ENCODE measurements around the gene SSTR4.

DNA sequence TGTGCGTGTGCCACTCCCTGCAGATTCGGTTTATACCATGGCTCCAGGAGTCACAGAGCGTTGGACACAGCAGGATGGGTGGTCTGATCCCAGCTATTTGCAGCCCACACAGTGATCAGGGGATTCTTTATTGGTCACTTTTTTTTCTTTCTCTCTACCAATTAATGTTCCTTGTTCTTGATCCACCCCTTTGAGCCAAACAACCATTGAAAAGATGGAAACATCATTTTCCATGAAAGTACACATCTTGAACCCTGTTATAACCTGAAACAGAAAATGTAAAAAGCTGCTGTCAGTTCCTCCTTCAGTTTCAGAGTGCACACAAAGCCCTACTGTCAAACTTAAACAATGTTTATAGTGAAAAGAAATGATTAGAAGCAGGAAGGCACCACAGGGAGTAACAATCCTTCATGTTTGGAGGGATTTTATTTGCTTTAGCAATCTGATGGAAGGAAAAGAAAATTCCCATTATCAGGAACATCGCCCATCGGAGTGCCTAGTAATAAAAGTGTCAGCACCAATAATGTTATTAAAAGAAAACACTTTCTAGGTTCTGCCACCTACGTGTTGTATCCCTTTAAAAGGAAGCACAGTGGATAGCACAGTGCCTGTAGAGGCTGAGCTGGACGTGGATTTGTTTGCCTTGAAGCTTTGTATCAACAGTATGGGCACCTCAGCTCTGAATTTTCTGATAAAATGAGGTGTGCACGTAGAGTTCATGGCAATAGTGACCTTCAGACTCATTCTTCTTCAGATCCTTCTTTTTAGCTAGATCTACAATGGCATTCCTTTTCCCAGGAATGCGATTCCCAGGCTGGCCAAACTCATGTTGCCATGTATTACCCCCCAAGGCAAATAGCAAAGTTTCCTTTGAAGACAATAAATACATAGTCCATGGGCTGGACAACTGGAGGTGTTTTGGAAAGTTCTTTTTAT, 30.4 kb downstream of the SSTR4 start:
- TF ChIP-seq, protein P1, sequence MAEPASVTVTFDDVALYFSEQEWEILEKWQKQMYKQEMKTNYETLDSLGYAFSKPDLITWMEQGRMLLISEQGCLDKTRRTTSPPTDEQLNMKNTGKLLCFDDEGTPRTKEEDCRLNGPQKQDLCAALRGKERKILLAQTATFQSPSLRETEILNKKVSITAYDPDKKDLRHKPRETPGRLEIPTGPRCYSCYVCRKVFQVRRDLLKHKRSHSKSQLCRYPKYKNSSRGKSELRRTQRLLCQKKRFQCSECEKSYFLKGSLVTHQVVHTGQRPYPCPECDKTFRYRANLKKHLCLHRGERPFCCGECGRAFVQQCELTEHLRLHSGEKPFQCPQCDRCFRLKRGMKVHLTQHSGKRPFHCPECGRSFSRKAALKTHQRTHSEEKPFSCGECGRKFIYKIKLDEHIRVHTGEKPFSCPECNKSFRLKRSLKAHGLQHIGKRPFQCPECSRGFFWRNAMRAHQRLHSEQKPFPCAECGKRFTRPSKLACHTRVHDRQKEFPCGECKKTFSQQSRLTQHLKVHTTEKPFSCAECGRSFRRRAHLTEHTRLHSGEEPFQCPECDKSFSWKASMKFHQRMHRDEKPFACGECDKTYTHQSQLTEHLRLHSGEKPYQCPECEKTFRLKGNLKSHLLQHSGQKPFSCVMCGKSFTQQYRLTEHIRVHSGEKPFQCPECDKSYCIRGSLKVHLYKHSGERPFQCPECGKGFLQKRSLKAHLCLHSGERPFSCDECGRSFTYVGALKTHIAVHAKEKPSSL (CRISPR knock-in tag; conservative IDR thresholded peaks at IDR 0.05) = no peak
- TF ChIP-seq, protein P2, sequence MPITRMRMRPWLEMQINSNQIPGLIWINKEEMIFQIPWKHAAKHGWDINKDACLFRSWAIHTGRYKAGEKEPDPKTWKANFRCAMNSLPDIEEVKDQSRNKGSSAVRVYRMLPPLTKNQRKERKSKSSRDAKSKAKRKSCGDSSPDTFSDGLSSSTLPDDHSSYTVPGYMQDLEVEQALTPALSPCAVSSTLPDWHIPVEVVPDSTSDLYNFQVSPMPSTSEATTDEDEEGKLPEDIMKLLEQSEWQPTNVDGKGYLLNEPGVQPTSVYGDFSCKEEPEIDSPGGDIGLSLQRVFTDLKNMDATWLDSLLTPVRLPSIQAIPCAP (CRISPR knock-in tag; IDR thresholded peaks at IDR 0.05) = no peak

All from WTC11 (cell line).